Trophoblast cell (in vitro differentiated cells and primary cell): ENCODE results near the gene KCNAB1.
"Not testable (repeated sequence)": the region's sequence is repeated elsewhere in the genome, so short reads cannot be mapped to it uniquely, and the experiment has no call there.

Experiments
- DNase-seq, 2 donors: peaks; one replicate each; pipeline ENCODE4 v3.0.0-alpha.2; 2016
- H2AFZ ChIP-seq: 2 replicates; pipeline ENCODE4 v1.6.1; 2013; ENCODE audit warnings: low read length, moderate library complexity, mild to moderate bottlenecking; ENCODE audit not compliant: insufficient read depth, poor library complexity
- H2AK5ac ChIP-seq: 2 replicates; pipeline ENCODE4 v1.6.1; 2013; ENCODE audit warnings: mild to moderate bottlenecking, low read length
- H2BK120ac ChIP-seq: 2 replicates; pipeline ENCODE4 v1.6.1; 2013; ENCODE audit warnings: low read length, mild to moderate bottlenecking, moderate library complexity; ENCODE audit not compliant: insufficient read depth, poor library complexity
- H2BK12ac ChIP-seq: 2 replicates; pipeline ENCODE4 v1.6.1; 2013; ENCODE audit warnings: mild to moderate bottlenecking, low read length, moderate library complexity
- H2BK5ac ChIP-seq: 2 replicates; pipeline ENCODE4 v1.6.1; 2013; ENCODE audit warnings: low read length, low read depth, moderate library complexity, mild to moderate bottlenecking; ENCODE audit not compliant: poor library complexity
- H3K14ac ChIP-seq: 2 replicates; pipeline ENCODE4 v1.6.1; 2013; ENCODE audit warnings: mild to moderate bottlenecking, low read length
- H3K18ac ChIP-seq: 2 replicates; pipeline ENCODE4 v1.6.1; 2013; ENCODE audit warnings: mild to moderate bottlenecking, low read length
- H3K23ac ChIP-seq: 2 replicates; pipeline ENCODE4 v1.6.1; 2013; ENCODE audit warnings: low read length
- H3K27ac ChIP-seq: 2 replicates; pipeline ENCODE4 v1.5.1; 2013; ENCODE audit warnings: low read depth, mild to moderate bottlenecking, inconsistent platforms, low read length, moderate library complexity
- H3K27me3 ChIP-seq: 2 replicates; pipeline ENCODE4 v1.6.1; 2013; ENCODE audit warnings: inconsistent platforms, mild to moderate bottlenecking, low read length, moderate library complexity; ENCODE audit not compliant: insufficient read depth
- H3K36me3 ChIP-seq, 2 experiments: 1 replicate in 1 of 2; 2 replicates in 1 of 2; pipeline ENCODE4 v1.6.1; 2013; ENCODE audit warnings: low read length in 2 of 2, mild to moderate bottlenecking in 2 of 2, moderate library complexity in 1 of 2; ENCODE audit not compliant: insufficient read depth in 2 of 2, control insufficient read depth in 1 of 2
- H3K4ac ChIP-seq: 2 replicates; pipeline ENCODE4 v1.6.1; 2013; ENCODE audit warnings: low read depth, mild to moderate bottlenecking, low read length, moderate library complexity
- H3K4me1 ChIP-seq, 2 experiments: 1 replicate in 1 of 2; 2 replicates in 1 of 2; pipeline ENCODE4 v1.6.1; 2013; ENCODE audit warnings: low read length in 2 of 2, mild to moderate bottlenecking in 2 of 2, moderate library complexity in 1 of 2; ENCODE audit not compliant: insufficient read depth in 2 of 2, control insufficient read depth in 1 of 2
- H3K4me2 ChIP-seq: 2 replicates; pipeline ENCODE4 v1.6.1; 2013; ENCODE audit warnings: inconsistent platforms, mild to moderate bottlenecking, low read length, moderate library complexity
- H3K4me3 ChIP-seq: 2 replicates; pipeline ENCODE4 v1.5.1; 2013; ENCODE audit warnings: mild to moderate bottlenecking, low read depth, low read length, inconsistent platforms
- H3K79me1 ChIP-seq: one replicate; pipeline ENCODE4 v1.6.1; 2013; ENCODE audit warnings: low read length
- H3K79me2 ChIP-seq: 2 replicates; pipeline ENCODE4 v1.6.1; 2013; ENCODE audit warnings: low read length, mild to moderate bottlenecking; ENCODE audit not compliant: control insufficient read depth, insufficient read depth, poor library complexity
- H3K9ac ChIP-seq: 2 replicates; pipeline ENCODE4 v1.6.1; 2013; ENCODE audit warnings: mild to moderate bottlenecking, low read length
- H3K9me3 ChIP-seq: 2 replicates; pipeline ENCODE4 v1.6.1; 2013; ENCODE audit warnings: low read depth, mild to moderate bottlenecking, control low read depth, inconsistent platforms, low read length; ENCODE audit not compliant: insufficient read depth
- H4K12ac ChIP-seq: 2 replicates; pipeline ENCODE4 v1.6.1; 2013; ENCODE audit warnings: low read depth, mild to moderate bottlenecking, low read length, moderate library complexity
- H4K8ac ChIP-seq: 2 replicates; pipeline ENCODE4 v1.6.1; 2013; ENCODE audit warnings: low read depth, mild to moderate bottlenecking, low read length, moderate library complexity
- H4K91ac ChIP-seq: one replicate; pipeline ENCODE4 v1.6.1; 2013; ENCODE audit warnings: low read depth, mild to moderate bottlenecking, low read length, moderate library complexity
- WGBS: extraction: QIAGEN DNeasy Blood & Tissue Kit; methylation state at CpG from one replicate; pipeline ENCODE4 v1.1.7; 2013; ENCODE audit warnings: missing lambda C conversion rate; ENCODE audit not compliant: insufficient read length, insufficient coverage; ENCODE audit errors: extremely low coverage; 5-methylcytosine and 5-hydroxymethylcytosine counted together

The KCNAB1 gene

GRCh38 chr3:156558389-156558788 is 438.0 kb downstream of the KCNAB1 start:
- Histone ChIP-seq H4K8ac (no peak overlapping the region), H3K9me3 (no peaks in the 10 kb centered on the region), H3K4me2 (no peak overlapping the region), H2BK5ac (no peak overlapping the region), H3K18ac (no peak overlapping the region), H3K27me3 (no peaks in the 10 kb centered on the region), H3K27ac (no peak overlapping the region), H2AK5ac (no peak overlapping the region), H4K12ac (no peak overlapping the region), H2BK120ac (no peak overlapping the region), H3K4ac (no peak overlapping the region), H3K9ac (no peak overlapping the region), H2BK12ac (no peak overlapping the region), H3K79me1 (peaks cover 7% of the 10 kb centered on the region), H3K4me3 (no peak overlapping the region), H3K79me2 (peaks cover 4% of the 10 kb centered on the region), H3K4me1 (no peaks in the 10 kb centered on the region), H4K91ac (no peak overlapping the region), H3K23ac (no peak overlapping the region), H3K14ac (no peak overlapping the region), H2AFZ (no peak overlapping the region), H3K36me3 (no peaks in the 10 kb centered on the region)
- no peak for DNase-seq

- H3K4ac ChIP-seq = no peak overlapping the region
- no peaks in the 10 kb centered on the region for H3K4me1 ChIP-seq
- no CpG with 5 or more reads among the region's 1 CpG for WGBS
- no peak overlapping the region for H2BK5ac ChIP-seq
- H2AK5ac ChIP-seq = no peak overlapping the region
- H4K8ac ChIP-seq = no peak overlapping the region
- no peaks in the 10 kb centered on the region for H3K36me3 ChIP-seq
- no peak overlapping the region for H3K27ac ChIP-seq
- no peak overlapping the region for H2BK12ac ChIP-seq
- no peaks in the 10 kb centered on the region for H3K9me3 ChIP-seq
- peaks cover 7% of the 10 kb centered on the region for H3K79me1 ChIP-seq
- DNase-seq = no peak
- H3K9ac ChIP-seq = no peak overlapping the region
- H2AFZ ChIP-seq = no peak overlapping the region
- H3K4me3 ChIP-seq = no peak overlapping the region
- no peak overlapping the region for H4K12ac ChIP-seq
- H3K79me2 ChIP-seq = peaks cover 4% of the 10 kb centered on the region
- no peak overlapping the region for H2BK120ac ChIP-seq
- no peak overlapping the region for H3K23ac ChIP-seq
- no peak overlapping the region for H3K18ac ChIP-seq
- H4K91ac ChIP-seq = no peak overlapping the region
- H3K27me3 ChIP-seq = no peaks in the 10 kb centered on the region
- no peak overlapping the region for H3K14ac ChIP-seq
- no peak overlapping the region for H3K4me2 ChIP-seq
These were observed 438.9 kb downstream of the KCNAB1 start for GRCh38 chr3:156559321-156559720.

- Histone ChIP-seq H3K36me3 (no peaks in the 10 kb centered on the region), H3K4me2 (no peak overlapping the region), H4K12ac (no peak overlapping the region), H3K4me1 (no peaks in the 10 kb centered on the region), H3K9ac (no peak overlapping the region), H2BK5ac (no peak overlapping the region), H2AK5ac (no peak overlapping the region), H3K9me3 (no peaks in the 10 kb centered on the region), H2BK12ac (no peak overlapping the region), H3K79me1 (no peaks in the 10 kb centered on the region), H2AFZ (no peak overlapping the region), H2BK120ac (no peak overlapping the region), H3K14ac (no peak overlapping the region), H3K4me3 (no peak overlapping the region), H4K8ac (no peak overlapping the region), H3K23ac (no peak overlapping the region), H4K91ac (no peak overlapping the region), H3K27me3 (no peaks in the 10 kb centered on the region), H3K18ac (no peak overlapping the region), H3K27ac (no peak overlapping the region), H3K4ac (no peak overlapping the region), H3K79me2 (no peaks in the 10 kb centered on the region)
- DNase-seq = no peak
- no CpG with 5 or more reads among the region's 2 CpGs for WGBS
These were observed 441.2 kb downstream of the KCNAB1 start for GRCh38 chr3:156561533-156561932.

GRCh38 chr3:156562486-156562885 is 442.1 kb downstream of the KCNAB1 start:
- H3K23ac ChIP-seq, H2AFZ ChIP-seq, DNase-seq, H3K14ac ChIP-seq, H3K36me3 ChIP-seq, H2BK12ac ChIP-seq, H3K27me3 ChIP-seq, H4K91ac ChIP-seq, H4K8ac ChIP-seq, H3K4me1 ChIP-seq, H4K12ac ChIP-seq, H2AK5ac ChIP-seq, H3K79me2 ChIP-seq, H3K9me3 ChIP-seq, H2BK120ac ChIP-seq, H3K18ac ChIP-seq, H3K4me2 ChIP-seq, H2BK5ac ChIP-seq, H3K27ac ChIP-seq, H3K4me3 ChIP-seq, H3K79me1 ChIP-seq, H3K4ac ChIP-seq, H3K9ac ChIP-seq: not testable (repeated sequence)
- no CpG with 5 or more reads among the region's 8 CpGs for WGBS
